ENCODE results near the gene LALBA. TPM values are rescaled to one million over a fixed set of nuclear protein-coding genes. Genes with fewer than 3 reads are reported as not detected.
"Not testable (repeated sequence)": the region's sequence is repeated elsewhere in the genome, so short reads cannot be mapped to it uniquely, and the experiment has no call there.

The LALBA gene
- total RNA-seq, 1 donor from 2014 or later: not detected

- DNase-seq: no peak
- no peak for ATAC-seq
- intact Hi-C loops (cut with micrococcal nuclease): no loop called here
Observed at GRCh38 chr12:48542300-48542928, 27.4 kb downstream of the LALBA start.

GRCh38 chr12:48536602-48537001 lies 33.2 kb downstream of the LALBA start:
- ATAC-seq: no peak
- intact Hi-C loops (cut with micrococcal nuclease): no loop called here
- no peak for DNase-seq

- DNase-seq: no peak
- intact Hi-C loops (cut with micrococcal nuclease): no loop called here
- ATAC-seq: no peak
Observed at GRCh38 chr12:48532601-48533000, 37.2 kb downstream of the LALBA start.

GRCh38 chr12:48527891-48528670 lies 41.8 kb downstream of the LALBA start:
- ATAC-seq (no peak), DNase-seq (no peak)
- intact Hi-C loops (cut with micrococcal nuclease): no loop called here

GRCh38 chr12:48525332-48525731 lies 44.5 kb downstream of the LALBA start, which contains the start of gene OR8S1:
Gene OR8S1, plus strand, starts transcription at chr12:48525632. Its CDS starts 0 bp downstream, at chr12:48525632.
- no peak for ATAC-seq
- no peak for DNase-seq
- intact Hi-C loops (cut with micrococcal nuclease): no loop called here

- DNase-seq; ATAC-seq; intact Hi-C loops (cut with micrococcal nuclease): not testable (repeated sequence)
Observed at GRCh38 chr12:48520381-48520780, 49.5 kb downstream of the LALBA start.

Other genes starting within 250 kb of the LALBA start
- gene ZNF641, start 219.1 kb downstream of the LALBA start, total RNA-seq: 16.1 TPM
- gene ANP32D, start 97.5 kb downstream of the LALBA start, total RNA-seq: not detected
- gene C12orf54, start 87.5 kb downstream of the LALBA start, total RNA-seq: not detected
- not detected for gene OR8S1, start 44.4 kb downstream of the LALBA start, total RNA-seq
- 22.4 TPM for gene KANSL2, start 112.2 kb upstream of the LALBA start, total RNA-seq
- gene CCNT1, start 146.7 kb upstream of the LALBA start, total RNA-seq: 16.5 TPM
- 57.0 TPM for gene ADCY6, start 219.0 kb upstream of the LALBA start, total RNA-seq
- gene CACNB3, start 248.4 kb upstream of the LALBA start, total RNA-seq: 4.4 TPM

All from left ventricle myocardium superior (tissue), 1 donor.